IMR-90 (cell line): ENCODE measurements around the gene GABPB1. TPM values are rescaled to one million over a fixed set of nuclear protein-coding genes. Genes with fewer than 3 reads are reported as not detected.

Experiments
- ATAC-seq: fragments of 200-7000 bp; cut with Tn5 transposase; 2 replicates; pipeline ENCODE4 v1.9.1; 2020; ENCODE audit warnings: low read depth, mild to moderate bottlenecking, moderate library complexity
- BruUV-seq: library from RNA; stranded (reverse); fragments of 400-500 nt; replicated peaks from 2 replicates; lab custom pipeline; 2021; lab: Mats Ljungman, UMichigan
- CTCF ChIA-PET: fragments of 300-600 bp; formaldehyde crosslinking; extraction: SDS; loops from one replicate; lab custom pipeline; 2021; ENCODE audit warnings: antibody characterized with exemption; lab: Yijun Ruan, JAX
- POLR2A ChIA-PET: fragments of 300-600 bp; sonication (Branson Sonifier 250); formaldehyde crosslinking; loops from one replicate; lab custom pipeline; 2022; ENCODE audit warnings: antibody characterized with exemption; ENCODE audit not compliant: unreplicated experiment; lab: Charles Lee
- DNase-seq: peaks from one replicate; pipeline ENCODE4 v3.0.0; 2013
- H2AFZ ChIP-seq: replicated peaks from 2 replicates; pipeline ENCODE3; 2013; ENCODE audit warnings: low read length, mild to moderate bottlenecking; ENCODE audit not compliant: poor library complexity
- H2AK5ac ChIP-seq: 2 replicates; pipeline ENCODE4 v1.6.1; 2013; ENCODE audit warnings: low read depth, low read length, inconsistent platforms
- H2AK9ac ChIP-seq: replicated peaks from 2 replicates; pipeline ENCODE3; 2013; ENCODE audit warnings: mild to moderate bottlenecking, low read depth, low read length, moderate library complexity; ENCODE audit not compliant: poor library complexity
- H2BK120ac ChIP-seq: 2 replicates; pipeline ENCODE4 v1.6.1; 2013; ENCODE audit warnings: low read depth, low read length, inconsistent platforms
- H2BK15ac ChIP-seq: 3 replicates; pipeline ENCODE4 v1.6.1; 2013; ENCODE audit warnings: low read depth, low read length, inconsistent platforms
- H2BK20ac ChIP-seq: 2 replicates; pipeline ENCODE4 v1.6.1; 2013; ENCODE audit warnings: low read depth, mild to moderate bottlenecking, inconsistent platforms, low read length, moderate library complexity
- H2BK5ac ChIP-seq: 2 replicates; pipeline ENCODE4 v1.6.1; 2013; ENCODE audit warnings: mild to moderate bottlenecking, low read depth, low read length, inconsistent platforms; ENCODE audit not compliant: poor library complexity, severe bottlenecking
- H3K14ac ChIP-seq: replicated peaks from 2 replicates; pipeline ENCODE4 v1.6.1; 2013; ENCODE audit warnings: low read depth, low read length, inconsistent platforms
- H3K18ac ChIP-seq: 2 replicates; pipeline ENCODE4 v1.6.1; 2013; ENCODE audit warnings: low read depth, low read length, control low read depth
- H3K23ac ChIP-seq: 2 replicates; pipeline ENCODE4 v1.6.1; 2013; ENCODE audit warnings: low read depth, low read length, inconsistent platforms
- H3K27ac ChIP-seq: 2 replicates; pipeline ENCODE4 v1.5.1; 2013; ENCODE audit warnings: mild to moderate bottlenecking, control low read depth, low read length; ENCODE audit not compliant: insufficient read depth
- H3K27me3 ChIP-seq: 2 replicates; pipeline ENCODE4 v1.6.1; 2013; ENCODE audit warnings: low read length; ENCODE audit not compliant: control insufficient read depth, insufficient read depth
- H3K36me3 ChIP-seq: 2 replicates; pipeline ENCODE4 v1.6.1; 2013; ENCODE audit warnings: low read length, mixed read lengths; ENCODE audit not compliant: control insufficient read depth, insufficient read depth
- H3K4ac ChIP-seq: 2 replicates; pipeline ENCODE4 v1.6.1; 2013; ENCODE audit warnings: low read depth, low read length, inconsistent platforms
- H3K4me1 ChIP-seq: 2 replicates; pipeline ENCODE4 v1.6.1; 2013; ENCODE audit warnings: low read length, mixed read lengths; ENCODE audit not compliant: control insufficient read depth, insufficient read depth
- H3K4me2 ChIP-seq: 2 replicates; pipeline ENCODE4 v1.6.1; 2013; ENCODE audit warnings: low read depth, mild to moderate bottlenecking, control low read depth, low read length, moderate library complexity
- H3K4me3 ChIP-seq: 2 replicates; pipeline ENCODE4 v1.5.1; 2013; ENCODE audit warnings: low read depth, mild to moderate bottlenecking, control low read depth, low read length, moderate library complexity; ENCODE audit not compliant: insufficient read depth
- H3K56ac ChIP-seq: 2 replicates; pipeline ENCODE4 v1.6.1; 2013; ENCODE audit warnings: low read length, inconsistent platforms; ENCODE audit not compliant: insufficient read depth; ENCODE audit errors: extremely low read depth
- H3K79me1 ChIP-seq, 2 experiments: 2 replicates each; pipeline ENCODE4 v1.6.1; 2013; ENCODE audit warnings: low read length in 2 of 2, inconsistent platforms in 1 of 2, low read depth in 1 of 2
- H3K9ac ChIP-seq: 2 replicates; pipeline ENCODE4 v1.6.1; 2013; ENCODE audit warnings: low read depth, low read length, control low read depth
- H3K9me1 ChIP-seq: 2 replicates; pipeline ENCODE4 v1.6.1; 2013; ENCODE audit warnings: low read length, inconsistent platforms; ENCODE audit not compliant: insufficient read depth
- H3K9me3 ChIP-seq: 2 replicates; pipeline ENCODE4 v1.6.1; 2013; ENCODE audit warnings: low read length; ENCODE audit not compliant: control insufficient read depth, insufficient read depth
- H4K20me1 ChIP-seq: 2 replicates; pipeline ENCODE4 v1.6.1; 2013; ENCODE audit warnings: low read length, inconsistent platforms; ENCODE audit not compliant: insufficient read depth
- H4K5ac ChIP-seq: 2 replicates; pipeline ENCODE4 v1.6.1; 2013; ENCODE audit warnings: mild to moderate bottlenecking, low read depth, low read length, control low read depth
- H4K8ac ChIP-seq, 2 experiments: 2 replicates each; pipeline ENCODE4 v1.6.1; 2013; ENCODE audit warnings: low read depth in 2 of 2, low read length in 2 of 2, control low read depth in 1 of 2, inconsistent platforms in 1 of 2
- H4K91ac ChIP-seq: 2 replicates; pipeline ENCODE4 v1.6.1; 2013; ENCODE audit warnings: low read depth, low read length, inconsistent platforms; ENCODE audit not compliant: insufficient read depth
- BHLHE40 ChIP-seq: fragments of 150-350 bp; IDR thresholded peaks from 2 replicates; pipeline ENCODE4 v1.6.1; 2016; ENCODE audit warnings: mild to moderate bottlenecking, low read depth, low read length
- CEBPB ChIP-seq: IDR thresholded peaks from 2 replicates; pipeline ENCODE4 v1.6.1; 2012; ENCODE audit warnings: low read depth, low read length, improper control_type of control experiment
- CHD1 ChIP-seq: IDR thresholded peaks from 2 replicates; pipeline ENCODE4 v1.6.1; 2012; ENCODE audit warnings: low read depth, low read length, improper control_type of control experiment
- FOS ChIP-seq: fragments of 150-350 bp; IDR thresholded peaks from 2 replicates; pipeline ENCODE4 v1.6.1; 2016; ENCODE audit warnings: low read depth, low read length
- MAFK ChIP-seq: IDR thresholded peaks from 2 replicates; pipeline ENCODE4 v1.6.1; 2012; ENCODE audit warnings: low read depth, low read length, improper control_type of control experiment
- MAZ ChIP-seq: IDR thresholded peaks from 2 replicates; pipeline ENCODE4 v1.6.1; 2012; ENCODE audit warnings: low read depth, mild to moderate bottlenecking, low read length, improper control_type of control experiment, moderate library complexity, borderline replicate concordance
- MXI1 ChIP-seq: IDR thresholded peaks from 2 replicates; pipeline ENCODE4 v1.6.1; 2012; ENCODE audit warnings: low read depth, mild to moderate bottlenecking, low read length, moderate library complexity, borderline replicate concordance
- NFE2L2 ChIP-seq: fragments of 150-350 bp; IDR thresholded peaks from 2 replicates; pipeline ENCODE4 v1.6.1; 2016; ENCODE audit warnings: low read depth, mild to moderate bottlenecking, low read length
- POLR2A ChIP-seq: IDR thresholded peaks from 2 replicates; pipeline ENCODE4 v1.6.1; 2012; ENCODE audit warnings: mild to moderate bottlenecking, low read depth, low read length
- RFX5 ChIP-seq: IDR thresholded peaks from 2 replicates; pipeline ENCODE4 v1.8.0; 2012; ENCODE audit warnings: low read depth, mild to moderate bottlenecking, low read length, moderate library complexity
- SMC3 ChIP-seq: fragments of 150-350 bp; IDR thresholded peaks from 2 replicates; pipeline ENCODE4 v1.6.1; 2016; ENCODE audit warnings: low read depth, mild to moderate bottlenecking, antibody characterized with exemption, low read length, moderate library complexity
- dilution Hi-C: fragments of 300-500 bp; cut with HindIII; formaldehyde crosslinking; loops from one replicate; pipeline ENCODE4 v1.14.3; 2018; ENCODE audit warnings: low sequenced_read_pairs; ENCODE audit not compliant: unreplicated experiment
- in situ Hi-C: fragments of 300-500 bp; cut with MboI; formaldehyde crosslinking; loops from 3 replicates; pipeline ENCODE4 v1.14.3; 2019; ENCODE audit warnings: low sequenced_read_pairs, inconsistent platforms, mixed read lengths
- intact Hi-C: fragments of 100-400 bp; cut with micrococcal nuclease; formaldehyde crosslinking; loops from 2 replicates; pipeline ENCODE4 v1.10.0; 2022
- polyA plus RNA-seq, 3 experiments: library from polyadenylated mRNA; depleted of rRNA; stranded (reverse); fragments of >200 nt; gene quantifications; 2 replicates each; pipeline ENCODE4 v1.2.3, GENCODE V29; 2012; ENCODE audit warnings: low replicate concordance in 1 of 3
- total RNA-seq: library from RNA; depleted of rRNA; stranded (reverse); fragments of >200 nt; gene quantifications from 2 replicates; pipeline ENCODE4 v1.2.3, GENCODE V29; 2012
- TF ChIP-seq, protein P1 (sequence below): conservative IDR thresholded peaks from 2 replicates; pipeline ENCODE4 v1.5.1; 2012; ENCODE audit warnings: mild to moderate bottlenecking, low read depth, low read length, improper control_type of control experiment
- TF ChIP-seq, protein P2 (sequence below): fragments of 150-350 bp; IDR thresholded peaks from 2 replicates; pipeline ENCODE4 v1.6.1; 2016; ENCODE audit warnings: low read depth, mild to moderate bottlenecking, low read length, moderate library complexity, borderline replicate concordance

Gene GABPB1
- total and polyA plus RNA-seq, 2 of the 4 experiments (the other 2 are of a cell fraction) = 26.3 to 89.3 TPM

DNA sequence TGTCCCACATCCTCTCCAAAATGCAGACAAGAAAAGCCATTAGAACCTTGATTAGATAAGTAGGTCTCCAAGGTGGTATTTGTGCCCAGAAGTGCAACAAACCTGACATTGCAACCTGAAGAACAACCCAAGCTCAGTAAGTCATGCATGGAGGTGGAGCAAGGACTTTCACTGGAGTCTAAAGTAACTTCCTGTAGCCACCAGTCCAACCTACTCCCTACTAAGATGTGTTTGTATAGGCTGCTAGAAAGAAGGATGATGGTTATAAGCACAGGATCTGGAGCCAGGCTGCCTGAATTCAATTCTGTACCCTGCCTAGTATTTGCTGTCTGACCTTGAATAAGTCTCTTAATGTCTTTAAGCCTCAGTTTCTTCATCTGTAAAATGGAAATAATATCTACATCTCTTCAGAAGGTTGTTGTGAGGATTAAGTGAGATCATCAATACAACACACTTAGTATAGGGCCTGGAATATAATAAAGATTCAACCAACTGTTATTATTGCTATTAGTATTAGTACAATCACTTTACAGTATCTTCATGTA is 121.7 kb downstream of the GABPB1 start:
- no peak overlapping the region for H3K4me2 ChIP-seq
- no peak overlapping the region for H2AK9ac ChIP-seq
- H2BK5ac ChIP-seq = no peak overlapping the region
- H3K9ac ChIP-seq = no peak overlapping the region
- H4K5ac ChIP-seq = no peak overlapping the region
- no peak overlapping the region for H2AFZ ChIP-seq
- H3K9me1 ChIP-seq = no peaks in the 10 kb centered on the region
- no peak for DNase-seq
- dilution Hi-C loops (no loop called here), in situ Hi-C loops (no loop called here), intact Hi-C loops (no loop called here)
- H2BK120ac ChIP-seq = no peak overlapping the region
- BruUV-seq = no TSS peak
- H3K27ac ChIP-seq = no peak overlapping the region
- no peak overlapping the region for H3K23ac ChIP-seq
- no peak overlapping the region for H2BK15ac ChIP-seq
- CTCF ChIA-PET = interaction anchor here (0.6 kb wide), 1 partner anchor 49 kb away, joined by 3 read pairs; no protein-coding TSS in a partner anchor
- no peak overlapping the region for H4K8ac ChIP-seq
- ATAC-seq = no peak
- H3K9me3 ChIP-seq = no peaks in the 10 kb centered on the region
- H2AK5ac ChIP-seq = no peak overlapping the region
- H3K4me3 ChIP-seq = no peak overlapping the region
- no peak overlapping the region for H2BK20ac ChIP-seq
- H3K79me1 ChIP-seq = no peaks in the 10 kb centered on the region
- no peak overlapping the region for H4K91ac ChIP-seq
- no peak overlapping the region for H3K4ac ChIP-seq
- POLR2A ChIA-PET = no interaction called here
- no peaks in the 10 kb centered on the region for H3K4me1 ChIP-seq
- no peak overlapping the region for H3K18ac ChIP-seq
- no peak for TF ChIP-seq FOS
- TF ChIP-seq MAZ = no peak
- no peak for TF ChIP-seq MAFK
- TF ChIP-seq CHD1 = no peak
- no peak for TF ChIP-seq SMC3
- TF ChIP-seq BHLHE40 = no peak
- no peak for TF ChIP-seq POLR2A
- no peak for TF ChIP-seq CEBPB
- no peak for TF ChIP-seq NFE2L2
- TF ChIP-seq, protein P1, sequence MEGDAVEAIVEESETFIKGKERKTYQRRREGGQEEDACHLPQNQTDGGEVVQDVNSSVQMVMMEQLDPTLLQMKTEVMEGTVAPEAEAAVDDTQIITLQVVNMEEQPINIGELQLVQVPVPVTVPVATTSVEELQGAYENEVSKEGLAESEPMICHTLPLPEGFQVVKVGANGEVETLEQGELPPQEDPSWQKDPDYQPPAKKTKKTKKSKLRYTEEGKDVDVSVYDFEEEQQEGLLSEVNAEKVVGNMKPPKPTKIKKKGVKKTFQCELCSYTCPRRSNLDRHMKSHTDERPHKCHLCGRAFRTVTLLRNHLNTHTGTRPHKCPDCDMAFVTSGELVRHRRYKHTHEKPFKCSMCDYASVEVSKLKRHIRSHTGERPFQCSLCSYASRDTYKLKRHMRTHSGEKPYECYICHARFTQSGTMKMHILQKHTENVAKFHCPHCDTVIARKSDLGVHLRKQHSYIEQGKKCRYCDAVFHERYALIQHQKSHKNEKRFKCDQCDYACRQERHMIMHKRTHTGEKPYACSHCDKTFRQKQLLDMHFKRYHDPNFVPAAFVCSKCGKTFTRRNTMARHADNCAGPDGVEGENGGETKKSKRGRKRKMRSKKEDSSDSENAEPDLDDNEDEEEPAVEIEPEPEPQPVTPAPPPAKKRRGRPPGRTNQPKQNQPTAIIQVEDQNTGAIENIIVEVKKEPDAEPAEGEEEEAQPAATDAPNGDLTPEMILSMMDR = no peak
- TF ChIP-seq RFX5 = no peak
- no peak for TF ChIP-seq MXI1
- TF ChIP-seq, protein P2, sequence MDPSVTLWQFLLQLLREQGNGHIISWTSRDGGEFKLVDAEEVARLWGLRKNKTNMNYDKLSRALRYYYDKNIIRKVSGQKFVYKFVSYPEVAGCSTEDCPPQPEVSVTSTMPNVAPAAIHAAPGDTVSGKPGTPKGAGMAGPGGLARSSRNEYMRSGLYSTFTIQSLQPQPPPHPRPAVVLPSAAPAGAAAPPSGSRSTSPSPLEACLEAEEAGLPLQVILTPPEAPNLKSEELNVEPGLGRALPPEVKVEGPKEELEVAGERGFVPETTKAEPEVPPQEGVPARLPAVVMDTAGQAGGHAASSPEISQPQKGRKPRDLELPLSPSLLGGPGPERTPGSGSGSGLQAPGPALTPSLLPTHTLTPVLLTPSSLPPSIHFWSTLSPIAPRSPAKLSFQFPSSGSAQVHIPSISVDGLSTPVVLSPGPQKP = no peak
- H3K27me3 ChIP-seq = no peaks in the 10 kb centered on the region
- no peak overlapping the region for H3K56ac ChIP-seq
- H4K20me1 ChIP-seq = no peaks in the 10 kb centered on the region
- no peaks in the 10 kb centered on the region for H3K36me3 ChIP-seq
- no peak overlapping the region for H3K14ac ChIP-seq
